Activated CD8-positive, alpha-beta memory T cell treated with anti-CD3 and anti-CD28 coated beads for 1 hour (primary cell): ENCODE results near the gene SPATS2L.

Source experiments
- DNase-seq, 2 donors: peaks; one replicate each; pipeline ENCODE4 v3.0.0-alpha.2; 2020; ENCODE audit warnings: low read depth in 1 of 2; ENCODE audit errors: extremely low read depth in 1 of 2

The SPATS2L gene

DNA sequence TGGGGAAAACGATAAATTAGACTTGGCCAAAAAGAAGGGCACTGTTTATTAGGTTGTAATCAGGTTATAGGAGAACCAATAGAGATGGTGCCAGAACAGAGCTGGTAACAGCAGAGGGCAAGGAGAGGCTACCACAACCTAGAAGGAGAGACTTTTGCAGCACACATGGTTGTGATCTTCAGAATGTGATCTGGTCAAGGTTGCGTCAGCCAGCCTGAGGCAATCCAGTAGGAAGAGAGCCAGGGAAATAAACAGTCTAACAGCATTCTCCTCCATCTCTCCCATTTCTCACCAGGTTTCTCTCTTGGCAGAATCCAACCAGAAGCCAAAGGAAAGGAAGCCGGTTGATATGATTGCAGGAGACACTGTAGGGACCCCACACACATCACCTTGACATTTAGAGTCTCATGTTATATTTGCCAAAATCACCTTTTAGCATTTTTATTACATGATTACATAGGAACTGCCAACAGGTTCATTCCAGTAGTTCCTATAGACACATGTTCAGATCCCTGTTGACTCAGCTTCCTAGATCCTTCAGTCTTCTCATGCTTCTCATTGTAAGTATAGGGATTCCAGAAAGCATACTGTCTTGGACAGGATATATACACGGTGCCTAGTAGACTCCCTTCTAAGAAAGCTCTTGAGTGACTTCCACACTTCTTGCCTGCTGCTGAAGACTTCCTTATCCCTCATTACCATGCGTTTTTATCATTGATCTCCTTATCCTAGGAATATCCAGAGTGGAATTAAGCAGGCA lies 17.6 kb upstream of the SPATS2L start:
- no peak for DNase-seq

DNA sequence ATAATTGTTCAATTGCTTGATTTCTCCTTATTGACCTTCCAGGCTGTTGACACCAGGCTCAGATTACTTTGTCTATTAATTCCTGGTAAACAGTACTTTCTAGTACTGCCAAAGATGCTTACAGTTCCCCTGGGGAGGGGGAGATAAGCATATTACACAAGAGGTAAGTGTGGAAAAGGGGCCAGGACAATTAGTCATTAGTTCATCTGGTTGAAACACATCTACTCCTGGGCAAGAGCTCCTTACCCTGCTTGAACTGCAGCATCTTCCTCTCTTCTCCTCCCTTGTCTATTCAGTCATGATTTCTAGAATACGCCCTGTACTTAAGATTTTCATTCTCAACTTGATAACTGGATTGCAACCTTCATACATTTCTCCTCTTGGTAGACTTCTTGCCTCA lies 10.4 kb upstream of the SPATS2L start:
- DNase-seq, result no peak

DNA sequence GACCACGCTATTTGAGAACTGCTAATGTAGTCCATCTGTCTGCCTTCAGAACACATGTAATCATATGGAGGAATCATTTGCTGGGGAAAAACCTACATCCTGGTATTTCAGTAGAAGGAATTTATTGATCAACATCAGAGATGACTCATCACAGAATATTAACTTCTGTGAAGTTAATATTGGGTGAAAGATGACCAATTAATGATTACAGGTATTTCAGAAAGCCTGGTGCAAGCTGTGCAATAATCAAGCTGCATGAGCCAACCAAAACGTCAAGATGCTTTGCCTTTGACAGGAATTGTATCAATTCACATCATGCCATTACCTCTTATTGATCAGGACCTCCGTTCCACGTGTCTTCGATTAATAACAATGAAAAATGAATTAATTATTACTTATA lies 9.4 kb upstream of the SPATS2L start:
- DNase-seq, result no peak

DNA sequence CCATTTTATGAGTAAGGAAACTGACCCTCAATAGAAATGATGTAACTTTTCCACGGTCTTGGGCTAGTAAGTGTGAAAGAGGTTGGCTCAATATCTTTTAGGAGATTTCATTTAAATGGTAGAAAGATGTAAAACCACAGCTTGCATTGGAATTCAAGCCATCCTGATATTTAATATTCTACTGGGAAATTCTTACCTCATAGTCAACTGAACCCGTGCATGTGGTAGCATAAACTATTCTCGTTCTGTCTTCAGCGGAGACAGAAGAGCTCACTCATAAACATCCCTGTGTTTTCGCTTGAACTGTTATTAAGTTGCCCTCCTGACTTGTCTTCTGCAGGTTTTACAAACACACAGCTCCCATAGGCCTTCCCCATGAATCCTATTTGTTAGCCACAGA lies 8.5 kb upstream of the SPATS2L start:
- no peak for DNase-seq

DNA sequence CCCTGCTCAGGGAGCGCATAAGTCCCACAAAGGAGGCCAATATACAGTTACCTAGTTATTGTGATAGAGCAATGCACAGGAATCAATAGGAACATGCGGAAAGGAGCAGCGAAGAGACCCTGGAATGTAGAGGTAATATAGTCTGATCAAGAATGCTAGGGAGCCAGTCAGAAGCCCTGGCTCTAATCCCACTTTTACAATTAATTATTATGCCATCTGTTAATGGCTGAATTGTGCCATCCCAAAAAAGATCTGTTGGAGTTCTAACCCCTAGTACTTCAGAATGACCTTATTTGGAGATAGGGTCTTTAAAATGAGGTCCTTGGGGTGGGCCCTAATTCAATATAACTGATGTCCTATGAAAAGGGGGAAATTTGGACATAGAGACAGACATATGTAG lies 7.7 kb upstream of the SPATS2L start:
- no peak for DNase-seq

DNA sequence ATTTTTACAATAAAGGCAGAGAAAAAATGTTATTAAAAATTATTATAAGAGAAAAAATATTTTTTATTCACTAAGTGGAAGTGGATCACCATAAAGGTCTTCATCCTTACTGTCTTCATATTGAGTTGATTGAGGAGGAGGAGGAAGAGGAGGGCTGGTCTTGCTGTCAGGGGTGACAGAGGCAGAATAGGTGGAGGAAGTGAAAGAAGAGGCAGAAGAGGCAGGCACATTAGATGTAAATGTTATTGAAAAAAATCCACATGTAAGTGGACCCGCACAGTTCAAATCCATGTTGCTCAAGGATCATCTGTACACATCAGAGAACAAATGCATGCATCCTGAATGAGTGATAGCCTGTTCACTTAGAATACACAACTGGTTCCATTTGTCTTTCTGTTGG lies 6.4 kb upstream of the SPATS2L start:
- DNase-seq, result no peak

DNA sequence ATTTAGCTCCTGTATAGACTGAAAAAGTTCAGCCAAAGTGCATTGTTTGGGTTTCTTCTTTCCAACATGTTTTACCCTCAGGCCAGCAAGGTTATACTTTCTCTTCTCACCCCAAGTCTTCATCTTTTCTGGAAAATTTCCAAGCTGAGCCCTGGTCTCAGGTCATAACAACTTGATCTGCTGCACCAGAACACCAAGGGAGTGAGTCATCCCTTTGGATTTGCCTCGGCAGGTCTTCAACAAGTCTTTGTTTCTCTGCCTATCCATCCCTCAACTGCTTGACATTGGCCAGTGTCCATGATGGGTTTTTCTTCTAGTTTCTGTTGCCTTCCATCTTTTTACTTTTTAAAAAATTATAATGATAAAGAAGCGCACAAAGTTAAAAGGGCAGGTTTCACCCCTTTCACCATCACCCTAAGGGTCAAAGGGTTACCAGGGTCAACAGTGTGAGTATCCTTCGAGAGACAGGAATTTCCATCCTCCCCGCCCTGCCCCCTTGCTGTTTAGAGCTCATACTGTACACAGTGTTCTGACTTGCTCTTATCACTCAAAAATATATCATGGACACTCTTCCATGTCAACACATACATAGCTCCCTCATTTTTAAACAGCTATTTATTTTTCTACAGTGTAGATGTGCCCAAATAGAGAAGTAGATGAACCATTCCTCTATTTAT lies 5.7 kb upstream of the SPATS2L start:
- DNase-seq, result no peak

DNA sequence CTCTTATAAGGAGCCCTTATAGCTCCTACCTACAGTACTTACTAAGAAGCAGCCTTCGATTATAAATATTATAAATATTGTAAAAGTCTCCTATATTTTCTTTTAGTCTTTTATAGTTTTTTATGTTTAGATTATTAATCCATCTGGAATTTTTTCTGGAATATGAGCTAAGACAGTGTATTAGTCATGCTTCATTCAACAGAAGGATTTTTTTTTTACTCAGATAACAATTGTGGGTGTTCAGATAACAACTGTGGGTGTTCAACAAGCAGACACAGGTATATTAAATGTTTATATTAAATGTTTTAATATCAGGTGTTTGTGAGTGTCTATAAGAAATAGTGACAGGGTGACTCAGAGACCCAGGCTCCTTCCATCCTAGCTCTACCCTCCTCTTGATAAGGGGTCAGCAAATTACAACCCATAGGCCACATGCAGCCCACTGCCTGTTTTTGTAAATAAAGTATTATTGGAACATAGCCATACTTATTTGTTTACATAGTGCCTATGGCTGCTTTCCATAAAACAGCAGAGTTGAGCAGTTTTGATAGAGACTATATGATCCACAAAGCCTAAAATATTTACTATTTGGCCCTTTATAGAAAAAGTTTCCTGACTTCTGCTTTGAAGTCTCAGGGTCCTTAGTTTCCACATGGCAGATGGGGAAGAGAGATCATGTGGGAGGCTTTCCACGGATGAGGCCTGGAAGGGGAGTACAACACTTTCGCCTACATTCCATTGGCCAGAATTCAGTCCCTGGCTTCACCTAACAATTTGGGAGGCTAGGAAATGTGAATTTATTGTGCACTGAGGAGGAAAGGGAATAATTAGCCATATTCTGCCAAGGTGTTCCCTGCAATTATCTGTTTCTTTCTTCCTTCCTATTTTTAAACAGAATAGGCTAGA lies 4.3 kb upstream of the SPATS2L start:
- DNase-seq, result no peak

DNA sequence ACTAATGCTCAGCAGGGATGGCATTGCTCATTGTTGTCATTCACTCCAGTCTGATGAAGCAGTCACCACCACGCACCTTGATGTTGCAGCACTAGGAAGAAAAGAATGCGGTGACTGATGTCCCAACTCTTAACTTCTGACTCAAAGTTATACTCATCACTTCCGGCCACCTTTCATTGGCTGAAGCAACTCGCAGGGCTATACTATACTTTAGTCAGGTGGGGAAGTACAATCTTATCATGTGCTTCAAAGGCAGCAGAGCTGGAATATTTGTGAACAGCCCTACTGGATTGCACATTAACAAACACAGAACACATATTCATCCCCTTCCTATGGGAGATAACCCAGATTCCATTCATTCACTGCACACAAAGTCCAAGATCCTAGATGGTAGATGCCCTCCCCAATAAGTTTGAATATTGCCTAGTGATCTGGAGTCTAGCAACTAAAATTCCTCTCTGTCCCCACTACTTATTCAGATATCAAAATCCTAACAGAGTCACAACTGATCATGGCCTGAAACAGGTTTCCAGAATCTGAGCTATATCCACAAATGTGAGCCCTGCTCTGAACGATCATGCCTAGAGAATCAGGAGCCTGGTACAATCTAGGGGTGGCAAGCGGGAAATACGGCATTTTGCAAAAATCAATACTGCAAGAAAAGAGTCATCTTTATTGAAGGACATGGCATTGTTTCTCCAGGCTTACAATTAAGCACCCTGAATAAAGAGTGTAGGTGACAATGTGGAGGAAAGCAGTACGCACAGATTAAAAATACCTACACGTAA lies 3.4 kb upstream of the SPATS2L start:
- DNase-seq, result no peak

DNA sequence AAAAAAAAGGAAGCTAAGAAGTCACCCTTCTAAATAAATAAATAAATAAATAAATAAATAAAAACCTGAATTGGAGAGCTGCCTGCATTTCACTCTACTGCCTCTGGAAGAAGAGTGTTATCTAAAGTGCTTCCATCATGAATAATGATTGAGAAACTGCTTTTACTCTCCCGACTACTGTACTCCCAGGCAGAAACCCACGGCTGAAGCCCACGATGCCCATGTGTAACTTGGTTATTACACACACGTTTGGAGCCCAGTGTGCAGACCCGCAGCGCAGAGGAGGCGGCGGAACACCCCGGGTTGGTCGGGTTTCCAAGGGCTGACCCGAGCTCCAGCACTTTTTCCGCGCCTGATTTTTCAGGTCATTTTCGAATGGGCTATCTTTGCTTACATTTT lies 697 bp upstream of the SPATS2L start:
- no peak for DNase-seq

DNA sequence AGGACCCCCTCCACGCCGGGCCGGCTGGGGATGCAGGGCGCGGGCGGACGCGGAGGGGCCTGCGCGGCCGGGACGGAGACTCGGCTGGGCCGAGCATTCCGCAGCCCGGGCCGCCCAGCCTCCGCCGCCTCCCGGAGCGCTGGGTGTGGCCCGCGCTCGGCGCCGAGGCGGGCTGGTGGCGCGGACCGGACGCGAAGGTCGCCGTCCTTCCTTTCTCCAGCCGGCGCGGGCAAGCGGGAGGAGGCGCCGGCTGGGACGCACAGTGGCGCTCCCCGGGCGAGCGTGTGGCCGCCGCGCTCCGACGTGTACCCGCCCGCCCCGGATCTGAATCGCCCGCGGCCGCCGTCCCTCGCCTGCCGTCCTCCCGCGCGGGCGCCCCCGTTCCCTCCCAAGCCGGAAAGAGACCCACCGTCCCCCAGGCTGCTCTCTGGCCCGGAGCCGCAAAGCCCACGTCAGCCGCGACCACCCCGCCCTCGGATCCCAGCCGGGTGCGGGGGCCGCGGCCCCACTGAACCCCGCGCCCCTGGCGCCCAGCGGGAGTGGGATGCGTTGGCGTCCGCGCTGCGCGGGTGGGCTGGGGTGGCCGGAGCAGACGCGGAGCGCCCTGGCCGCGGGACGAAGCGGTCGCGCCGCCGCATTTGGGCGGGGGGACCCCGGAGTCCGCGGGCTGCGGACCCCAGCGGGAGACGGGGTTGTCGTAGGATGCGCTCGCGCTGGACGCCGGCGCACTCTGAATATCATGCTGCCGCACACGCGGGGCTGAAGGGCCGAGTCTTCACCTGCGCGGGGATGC lies 634 bp downstream of the SPATS2L start:
- DNase-seq, result no peak

DNA sequence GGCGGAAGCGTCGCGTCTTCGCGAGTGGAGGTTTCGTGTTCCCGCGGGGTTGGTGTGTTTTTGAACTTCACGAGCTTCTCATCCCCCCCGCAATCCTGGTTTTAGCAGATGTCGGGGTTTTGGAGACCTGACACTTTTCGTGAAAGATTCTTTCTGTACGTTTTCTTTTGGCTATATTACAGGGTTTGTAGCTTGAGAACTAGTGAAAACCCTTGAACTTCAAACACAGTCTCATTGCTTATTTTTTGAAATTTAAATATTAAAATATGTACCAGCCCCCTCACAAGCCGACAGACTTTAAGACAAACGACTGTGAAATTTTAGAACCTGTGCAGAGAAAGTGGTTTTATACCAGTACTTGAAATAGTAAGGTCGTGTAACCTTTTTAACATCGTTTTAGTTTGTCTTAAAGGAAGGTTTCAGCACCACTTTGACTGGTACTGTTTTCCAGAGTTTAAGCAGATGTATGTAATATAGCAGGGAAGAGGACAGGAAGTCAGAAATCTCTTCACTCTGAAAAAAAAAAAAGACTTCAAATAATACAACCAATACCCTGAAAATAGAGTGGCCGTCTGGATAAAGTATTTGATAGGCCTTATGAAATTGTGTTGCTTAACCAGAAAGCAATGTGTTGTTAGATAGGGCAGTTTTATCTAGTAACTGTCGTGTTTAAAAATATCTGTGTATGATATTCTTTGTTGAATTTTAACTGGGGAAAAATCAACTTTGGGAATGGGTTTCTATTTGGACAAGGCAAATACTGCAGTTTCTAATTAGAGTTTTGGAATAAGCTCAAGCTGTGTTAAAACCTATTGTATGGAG lies 1.4 kb downstream of the SPATS2L start:
- DNase-seq, result no peak

DNA sequence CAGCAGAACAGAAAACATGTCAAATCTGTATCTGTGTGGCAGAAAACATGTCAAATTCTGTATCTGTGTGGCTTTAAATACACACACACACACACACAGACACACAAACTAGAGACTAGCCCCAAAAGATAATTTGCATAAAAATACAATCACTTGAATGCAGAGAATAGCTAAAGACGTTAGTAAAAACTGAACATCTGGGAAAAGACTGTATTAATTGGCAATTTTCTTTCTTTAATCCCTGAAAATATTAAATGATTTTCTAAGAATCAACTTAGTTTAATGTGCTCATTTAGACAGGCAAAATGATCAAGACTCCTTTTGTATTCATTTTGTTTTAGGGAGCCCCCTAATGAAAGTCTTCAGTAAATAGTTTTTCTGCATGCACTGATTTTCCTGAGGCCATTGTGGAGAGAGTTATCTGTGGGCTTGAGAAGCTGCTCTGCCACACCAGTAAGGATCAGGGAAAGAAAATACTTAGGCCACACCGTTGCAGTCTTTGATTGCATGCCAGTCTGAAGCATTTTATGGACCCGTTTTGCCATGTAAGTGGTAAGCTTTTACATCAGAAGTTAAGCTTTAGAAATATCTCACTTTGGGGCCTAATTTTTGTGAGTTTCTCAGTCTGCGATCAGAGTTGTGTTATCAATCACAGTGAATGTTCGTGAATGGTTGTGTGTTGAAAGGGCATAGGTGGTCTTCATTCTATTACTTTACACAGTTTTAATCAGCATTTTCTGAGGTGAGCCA lies 2.2 kb downstream of the SPATS2L start:
- no peak for DNase-seq

DNA sequence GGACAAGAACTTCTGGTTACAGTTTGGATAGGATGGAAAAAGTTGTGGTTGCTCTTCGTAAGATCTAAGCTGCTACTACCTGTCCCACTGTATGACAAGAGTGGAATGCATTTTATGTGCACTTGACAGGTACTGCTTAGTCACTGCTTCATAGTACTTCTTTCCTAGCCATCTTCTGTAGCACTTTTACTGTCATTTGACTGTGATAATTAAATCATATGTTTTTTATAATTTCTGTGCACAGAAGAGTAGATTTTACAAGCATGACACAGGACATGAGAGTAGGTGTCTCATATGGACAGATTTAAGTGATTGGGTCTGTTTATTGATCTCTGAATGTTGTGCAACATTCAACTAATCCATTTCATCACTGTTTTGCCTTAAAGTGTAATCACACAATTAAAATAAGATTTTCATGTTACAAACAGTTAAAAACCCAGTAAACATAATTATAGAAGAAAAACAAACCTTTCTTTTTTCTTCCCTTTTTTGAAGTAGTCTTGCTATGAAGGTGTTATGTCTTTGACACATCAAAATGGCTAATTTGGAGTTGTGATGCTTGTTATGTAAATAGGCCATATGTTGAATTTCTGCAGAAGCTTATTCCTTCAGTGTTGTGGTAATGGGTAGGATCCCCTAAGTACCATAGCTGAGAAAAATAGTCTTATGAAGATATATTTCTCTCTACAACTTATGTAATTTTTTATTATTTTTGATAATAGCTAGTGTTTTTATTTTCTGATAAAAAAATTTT lies 3.0 kb downstream of the SPATS2L start:
- DNase-seq, result no peak

DNA sequence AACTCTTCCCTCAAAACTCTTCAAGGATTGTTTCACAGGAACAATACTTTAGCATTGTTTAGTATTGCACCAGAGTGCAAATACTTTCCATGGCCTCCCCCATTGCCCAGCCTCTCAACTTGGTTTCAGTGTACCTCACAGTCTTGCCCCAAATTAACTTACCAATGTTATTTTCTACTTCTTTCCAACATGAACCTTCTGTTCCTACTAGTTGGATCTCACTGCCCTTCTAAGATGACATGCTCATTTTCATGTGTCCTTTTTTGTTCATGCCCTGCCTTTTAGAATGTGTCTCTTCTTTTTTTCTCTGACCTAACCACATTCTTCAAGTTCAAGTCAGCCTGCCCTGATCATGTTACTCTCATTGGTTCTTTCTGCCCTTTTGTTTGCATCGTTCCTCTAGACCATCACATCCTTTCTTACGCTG lies 4.1 kb downstream of the SPATS2L start:
- no peak for DNase-seq

DNA sequence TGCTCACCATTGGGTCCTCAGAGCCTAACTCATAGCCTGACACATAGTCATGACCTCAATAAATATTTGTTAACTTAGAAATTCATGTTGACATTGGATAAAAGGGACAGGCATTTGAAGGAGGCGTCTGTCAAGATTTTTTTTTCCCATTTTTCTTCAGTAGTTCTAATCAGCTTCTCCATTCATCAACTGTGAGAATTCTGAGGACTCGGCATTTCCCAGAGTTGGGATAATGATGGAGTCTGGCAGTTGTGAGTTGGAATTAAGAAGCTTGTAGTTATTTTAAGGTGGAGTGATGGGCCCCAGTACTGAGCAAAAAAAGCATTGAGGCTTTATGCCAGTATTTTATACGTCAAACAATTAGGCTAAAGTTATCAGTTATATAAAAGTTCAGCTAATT lies 4.6 kb downstream of the SPATS2L start:
- no peak for DNase-seq

DNA sequence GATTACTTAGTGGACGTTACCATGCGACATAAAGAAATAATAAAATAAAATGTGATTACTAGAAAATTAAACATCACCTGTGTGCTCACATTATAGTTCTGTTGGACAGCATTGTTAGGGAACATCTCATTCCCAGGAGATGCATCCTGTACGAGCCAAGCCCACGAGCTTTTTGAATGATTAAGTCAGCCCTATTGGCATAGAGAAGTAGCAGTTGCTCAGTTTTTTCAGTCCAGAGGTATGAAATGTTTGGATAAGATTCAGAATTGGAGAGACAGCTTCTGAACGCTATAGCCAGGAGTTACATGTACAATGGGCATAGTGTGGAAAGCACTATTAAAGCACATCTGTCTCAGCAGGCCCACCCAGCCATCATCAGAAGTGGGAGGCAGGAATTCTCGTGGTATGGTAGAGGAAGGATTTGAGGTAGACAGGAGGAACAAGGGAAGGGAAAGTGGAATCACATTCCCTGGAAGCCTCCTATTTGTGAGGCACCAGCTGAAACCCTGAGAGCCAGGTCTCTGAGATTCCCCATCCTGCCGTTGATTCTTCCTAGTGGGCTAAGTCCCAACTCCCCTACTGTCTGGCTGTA lies 8.6 kb downstream of the SPATS2L start:
- DNase-seq, result no peak
